NCI-H1417 (cell line): ENCODE results near the gene PIK3C3.

Experiments
- DNase-seq, 3 experiments: peaks; one replicate each; lab custom pipeline; 2025; lab: John Stamatoyannopoulos, UW

Gene PIK3C3

GRCh38 chr18:42126586-42126985, 171.6 kb downstream of the PIK3C3 start:
- no peak for DNase-seq

GRCh38 chr18:42131066-42131929, 176.3 kb downstream of the PIK3C3 start:
- DNase-seq, result peak in 2 of 3 experiments; percentile 53 to 83

GRCh38 chr18:42131930-42132244, 176.9 kb downstream of the PIK3C3 start:
- DNase-seq, result peak in 1 of 3 experiments; percentile 31
